ENCODE results near the gene HYI. TPM values are rescaled to one million over a fixed set of nuclear protein-coding genes. Genes with fewer than 3 reads are reported as not detected.
"Not testable (repeated sequence)": the region's sequence is repeated elsewhere in the genome, so short reads cannot be mapped to it uniquely, and the experiment has no call there.

The HYI gene
- polyA plus RNA-seq (2013), result 28.4 TPM

GRCh38 chr1:43453442-43454269, at the start of gene HYI:
Gene HYI (minus strand): TSS chr1:43453931. CDS start chr1:43453793, 138 bp downstream.
- WGBS (ENCODE audit: insufficient coverage), result 0% methylated on average over 46 of the region's 87 CpGs
- peak within 1 kb of the TSS in 1 of 2 experiments; percentile 59 for H3K27ac ChIP-seq (ENCODE audit: insufficient read depth in 1 of 2, low read depth in 1 of 2, low read length in 2 of 2, poor library complexity in 1 of 2, severe bottlenecking in 2 of 2)
- H3K4me1 ChIP-seq (ENCODE audit: control extremely low read depth in 1 of 4, control insufficient read depth in 4 of 4, insufficient read depth in 4 of 4, low read length in 3 of 4), result peaks cover 5 to 22% (median 11%) of the 10 kb centered on the region in 4 experiments
- ChIA-PET POLR2A (interaction anchor here (0.5 to 0.6 kb wide), 2 partner anchors 96 to 301 kb away, joined by 3 to 4 read pairs; no protein-coding TSS in a partner anchor), CTCF (interaction anchor here (1.1 kb wide), 1 partner anchor 27 kb away, joined by 3 read pairs; no protein-coding TSS in a partner anchor)
- no peaks in the 10 kb centered on the region for H3K27me3 ChIP-seq (replicated peaks in 2 of 5; ENCODE audit: control insufficient read depth in 4 of 5, insufficient read depth in 5 of 5, low read length in 4 of 5)
- H3K4me3 ChIP-seq (ENCODE audit: control insufficient read depth in 1 of 7, extremely low read depth in 1 of 7, insufficient read depth in 4 of 7, low read depth in 2 of 7, low read length in 6 of 7), result peak within 1 kb of the TSS; percentile 35 to 83 (median 67)
- H3K36me3 ChIP-seq (ENCODE audit: control insufficient read depth in 4 of 4, insufficient read depth in 4 of 4, low read length in 3 of 4), result peaks cover 5 to 41% (median 26%) of the 10 kb centered on the region in 4 experiments
- no peaks in the 10 kb centered on the region for H3K9me3 ChIP-seq (ENCODE audit: control extremely low read depth in 1 of 5, control insufficient read depth in 4 of 5, insufficient read depth in 2 of 5, low read depth in 1 of 5, low read length in 4 of 5)
- peak; percentile 80 to 90 (median 87) for DNase-seq

- POLR2A ChIA-PET; H3K27me3 ChIP-seq (replicated peaks in 2 of 5; ENCODE audit: control insufficient read depth in 4 of 5, insufficient read depth in 5 of 5, low read length in 4 of 5): not testable (repeated sequence)
Measured at GRCh38 chr1:43501806-43502205, 48.1 kb upstream of the HYI start.

GRCh38 chr1:43499898-43500297, 46.2 kb upstream of the HYI start:
- ChIA-PET POLR2A (no interaction called here), CTCF (interaction anchor here (0.6 to 1.1 kb wide), 3 partner anchors 25 to 476 kb away, joined by 3 read pairs; partner anchors contain the start of gene PTPRF)
- WGBS (ENCODE audit: insufficient coverage), result 99% methylated on average over 6 of the region's 6 CpGs
- no peak for DNase-seq
- Histone ChIP-seq H3K27me3 (replicated peaks in 2 of 5; ENCODE audit: control insufficient read depth in 4 of 5, insufficient read depth in 5 of 5, low read length in 4 of 5) (peaks cover 0 to 4% (median 0%) of the 10 kb centered on the region in 5 experiments), H3K9me3 (ENCODE audit: control extremely low read depth in 1 of 5, control insufficient read depth in 4 of 5, insufficient read depth in 2 of 5, low read depth in 1 of 5, low read length in 4 of 5) (no peaks in the 10 kb centered on the region), H3K27ac (ENCODE audit: insufficient read depth in 1 of 2, low read depth in 1 of 2, low read length in 2 of 2, poor library complexity in 1 of 2, severe bottlenecking in 2 of 2) (no peak overlapping the region), H3K4me3 (ENCODE audit: control insufficient read depth in 1 of 7, extremely low read depth in 1 of 7, insufficient read depth in 4 of 7, low read depth in 2 of 7, low read length in 6 of 7) (no peak overlapping the region), H3K36me3 (ENCODE audit: control insufficient read depth in 4 of 4, insufficient read depth in 4 of 4, low read length in 3 of 4) (no peaks in the 10 kb centered on the region), H3K4me1 (ENCODE audit: control extremely low read depth in 1 of 4, control insufficient read depth in 4 of 4, insufficient read depth in 4 of 4, low read length in 3 of 4) (no peaks in the 10 kb centered on the region)

More at GRCh38 chr1:43501806-43502205, 48.1 kb upstream of the HYI start:
- WGBS (ENCODE audit: insufficient coverage), result no CpG with 5 or more reads among the region's 33 CpGs
- H3K9me3 ChIP-seq (ENCODE audit: control extremely low read depth in 1 of 5, control insufficient read depth in 4 of 5, insufficient read depth in 2 of 5, low read depth in 1 of 5, low read length in 4 of 5); H3K4me3 ChIP-seq (ENCODE audit: control insufficient read depth in 1 of 7, extremely low read depth in 1 of 7, insufficient read depth in 4 of 7, low read depth in 2 of 7, low read length in 6 of 7); H3K36me3 ChIP-seq (ENCODE audit: control insufficient read depth in 4 of 4, insufficient read depth in 4 of 4, low read length in 3 of 4); H3K4me1 ChIP-seq (ENCODE audit: control extremely low read depth in 1 of 4, control insufficient read depth in 4 of 4, insufficient read depth in 4 of 4, low read length in 3 of 4); H3K27ac ChIP-seq (ENCODE audit: insufficient read depth in 1 of 2, low read depth in 1 of 2, low read length in 2 of 2, poor library complexity in 1 of 2, severe bottlenecking in 2 of 2); CTCF ChIA-PET; DNase-seq: not testable (repeated sequence)

GRCh38 chr1:43495204-43495603, 41.5 kb upstream of the HYI start:
- no peak for DNase-seq
- 94% methylated on average over 5 of the region's 7 CpGs for WGBS (ENCODE audit: insufficient coverage)
- ChIA-PET CTCF (no interaction called here), POLR2A (no interaction called here)
- no peak overlapping the region for H3K4me3 ChIP-seq (ENCODE audit: control insufficient read depth in 1 of 7, extremely low read depth in 1 of 7, insufficient read depth in 4 of 7, low read depth in 2 of 7, low read length in 6 of 7)
- H3K4me1 ChIP-seq (ENCODE audit: control extremely low read depth in 1 of 4, control insufficient read depth in 4 of 4, insufficient read depth in 4 of 4, low read length in 3 of 4), result no peaks in the 10 kb centered on the region
- no peak overlapping the region for H3K27ac ChIP-seq (ENCODE audit: insufficient read depth in 1 of 2, low read depth in 1 of 2, low read length in 2 of 2, poor library complexity in 1 of 2, severe bottlenecking in 2 of 2)
- peaks cover 0 to 11% (median 0%) of the 10 kb centered on the region in 5 experiments for H3K9me3 ChIP-seq (ENCODE audit: control extremely low read depth in 1 of 5, control insufficient read depth in 4 of 5, insufficient read depth in 2 of 5, low read depth in 1 of 5, low read length in 4 of 5)
- H3K36me3 ChIP-seq (ENCODE audit: control insufficient read depth in 4 of 4, insufficient read depth in 4 of 4, low read length in 3 of 4), result no peaks in the 10 kb centered on the region
- peaks cover 0 to 6% (median 0%) of the 10 kb centered on the region in 5 experiments for H3K27me3 ChIP-seq (replicated peaks in 2 of 5; ENCODE audit: control insufficient read depth in 4 of 5, insufficient read depth in 5 of 5, low read length in 4 of 5)

GRCh38 chr1:43493661-43494450, 40.1 kb upstream of the HYI start:
- no peak for DNase-seq
- ChIA-PET POLR2A (no interaction called here), CTCF (no interaction called here)
- H3K36me3 ChIP-seq (ENCODE audit: control insufficient read depth in 4 of 4, insufficient read depth in 4 of 4, low read length in 3 of 4), result no peaks in the 10 kb centered on the region
- 88% methylated on average over 8 of the region's 11 CpGs for WGBS (ENCODE audit: insufficient coverage)
- H3K9me3 ChIP-seq (ENCODE audit: control extremely low read depth in 1 of 5, control insufficient read depth in 4 of 5, insufficient read depth in 2 of 5, low read depth in 1 of 5, low read length in 4 of 5), result peaks cover 0 to 18% (median 0%) of the 10 kb centered on the region in 5 experiments
- H3K4me1 ChIP-seq (ENCODE audit: control extremely low read depth in 1 of 4, control insufficient read depth in 4 of 4, insufficient read depth in 4 of 4, low read length in 3 of 4), result no peaks in the 10 kb centered on the region
- no peak overlapping the region for H3K4me3 ChIP-seq (ENCODE audit: control insufficient read depth in 1 of 7, extremely low read depth in 1 of 7, insufficient read depth in 4 of 7, low read depth in 2 of 7, low read length in 6 of 7)
- peaks cover 0 to 6% (median 0%) of the 10 kb centered on the region in 5 experiments for H3K27me3 ChIP-seq (replicated peaks in 2 of 5; ENCODE audit: control insufficient read depth in 4 of 5, insufficient read depth in 5 of 5, low read length in 4 of 5)
- no peak overlapping the region for H3K27ac ChIP-seq (ENCODE audit: insufficient read depth in 1 of 2, low read depth in 1 of 2, low read length in 2 of 2, poor library complexity in 1 of 2, severe bottlenecking in 2 of 2)

- H3K36me3 ChIP-seq (ENCODE audit: control insufficient read depth in 4 of 4, insufficient read depth in 4 of 4, low read length in 3 of 4), result no peaks in the 10 kb centered on the region
- H3K27ac ChIP-seq (ENCODE audit: insufficient read depth in 1 of 2, low read depth in 1 of 2, low read length in 2 of 2, poor library complexity in 1 of 2, severe bottlenecking in 2 of 2), result no peak overlapping the region
- DNase-seq, result no peak
- 87% methylated on average over 2 of the region's 2 CpGs for WGBS (ENCODE audit: insufficient coverage)
- CTCF ChIA-PET, result no interaction called here
- peaks cover 0 to 27% (median 4%) of the 10 kb centered on the region in 5 experiments for H3K9me3 ChIP-seq (ENCODE audit: control extremely low read depth in 1 of 5, control insufficient read depth in 4 of 5, insufficient read depth in 2 of 5, low read depth in 1 of 5, low read length in 4 of 5)
- H3K27me3 ChIP-seq (replicated peaks in 2 of 5; ENCODE audit: control insufficient read depth in 4 of 5, insufficient read depth in 5 of 5, low read length in 4 of 5), result peaks cover 0 to 6% (median 0%) of the 10 kb centered on the region in 5 experiments
- POLR2A ChIA-PET, result no interaction called here
- H3K4me3 ChIP-seq (ENCODE audit: control insufficient read depth in 1 of 7, extremely low read depth in 1 of 7, insufficient read depth in 4 of 7, low read depth in 2 of 7, low read length in 6 of 7), result no peak overlapping the region
- H3K4me1 ChIP-seq (ENCODE audit: control extremely low read depth in 1 of 4, control insufficient read depth in 4 of 4, insufficient read depth in 4 of 4, low read length in 3 of 4), result no peaks in the 10 kb centered on the region
Measured at GRCh38 chr1:43492826-43493225, 39.1 kb upstream of the HYI start.
